GM21528 (cell line): ENCODE data around the gene AMH.

ENCODE experiments used
- ATAC-seq: cut with Tn5 transposase; IDR thresholded peaks from one replicate; pipeline ENCODE4 v1.9.1; 2021; ENCODE audit warnings: mild to moderate bottlenecking, moderate library complexity; ENCODE audit not compliant: unreplicated experiment, low FRiP score

AMH gene

DNA sequence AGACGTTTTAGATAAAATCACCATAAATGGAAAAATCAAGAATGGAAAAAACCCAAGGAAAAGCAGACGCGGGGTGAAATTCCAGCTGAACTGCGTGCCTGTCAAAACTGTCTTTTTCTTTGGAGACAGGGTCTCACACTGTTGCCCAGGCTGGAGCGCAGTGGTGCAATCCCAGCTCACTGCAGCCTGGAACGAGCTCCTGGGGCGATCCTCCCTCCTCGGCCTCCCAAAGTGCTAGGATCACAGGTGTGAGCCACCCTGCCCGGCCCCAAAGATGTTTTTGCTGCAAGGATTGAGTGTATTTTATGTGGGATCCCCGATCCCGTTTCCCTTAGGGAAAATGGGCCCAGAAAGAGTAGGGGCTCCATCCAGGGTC is 33.7 kb downstream of the AMH start:
- no peak for ATAC-seq

DNA sequence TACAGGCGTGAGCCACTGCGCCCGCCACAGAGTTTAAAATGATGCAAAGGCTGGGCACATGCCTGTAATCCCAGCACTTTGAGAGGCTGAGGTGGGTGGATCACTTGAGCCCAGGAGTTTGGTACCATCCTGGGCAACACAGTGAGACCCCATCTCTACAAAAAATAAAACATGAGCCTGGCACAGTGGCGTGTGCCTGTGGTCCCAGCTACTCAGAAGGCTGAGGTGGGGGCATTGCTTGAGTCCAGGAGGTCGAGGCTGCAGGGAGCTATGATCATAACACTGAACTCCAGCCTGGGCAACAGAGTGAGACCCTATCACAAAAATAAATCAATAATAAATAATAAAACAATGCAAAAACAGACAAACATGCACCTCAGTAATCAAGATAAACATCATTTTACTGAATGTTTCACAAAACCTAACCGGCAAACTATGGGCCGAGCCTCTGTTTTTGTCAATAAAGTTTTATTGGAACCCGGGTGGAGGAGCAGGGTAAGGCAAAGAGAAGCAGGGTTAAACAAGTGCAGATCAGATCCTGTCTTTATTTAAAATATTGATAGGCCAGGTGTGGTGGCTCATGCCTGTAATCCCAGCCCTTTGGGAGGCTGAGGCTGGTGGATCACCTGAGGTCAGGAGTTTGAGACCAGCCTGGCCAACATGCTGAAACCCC is 34.8 kb downstream of the AMH start:
- no peak for ATAC-seq

DNA sequence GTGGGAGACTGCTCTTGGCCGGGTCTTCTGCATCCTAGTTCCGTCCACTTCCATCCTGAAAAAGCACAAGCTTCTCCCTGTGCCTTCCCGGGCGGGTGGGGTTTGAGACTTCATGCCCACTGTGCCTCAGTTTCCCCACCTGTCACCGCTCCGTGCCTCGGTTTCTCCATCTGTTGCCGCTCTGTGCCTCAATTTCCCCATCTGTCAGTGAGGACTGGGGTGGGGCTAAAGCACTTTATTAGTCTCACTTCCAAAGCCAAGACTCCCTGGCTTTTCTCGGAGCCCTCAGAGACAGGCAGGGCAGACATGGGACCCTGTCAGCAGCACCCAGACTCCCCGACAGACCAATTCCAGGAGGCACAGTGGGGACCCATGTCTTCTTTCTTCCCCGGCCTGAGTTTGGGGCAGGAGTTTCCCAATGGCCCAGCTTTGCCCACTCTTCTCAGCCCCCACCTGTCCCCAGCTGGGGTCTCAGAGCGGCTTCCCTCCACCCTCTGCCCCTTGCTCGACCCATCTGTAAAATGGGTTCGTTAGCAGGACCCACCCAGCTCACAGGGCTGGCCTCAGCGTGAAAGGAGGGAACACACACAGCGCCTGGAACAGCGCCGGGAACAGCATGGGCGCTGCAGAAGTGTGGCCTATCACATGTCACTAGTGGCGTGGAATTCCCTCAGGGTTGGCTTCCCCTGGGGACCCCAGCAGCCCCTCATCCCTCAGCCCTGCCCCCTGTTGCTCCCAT is 37.4 kb downstream of the AMH start:
- ATAC-seq, result no peak

DNA sequence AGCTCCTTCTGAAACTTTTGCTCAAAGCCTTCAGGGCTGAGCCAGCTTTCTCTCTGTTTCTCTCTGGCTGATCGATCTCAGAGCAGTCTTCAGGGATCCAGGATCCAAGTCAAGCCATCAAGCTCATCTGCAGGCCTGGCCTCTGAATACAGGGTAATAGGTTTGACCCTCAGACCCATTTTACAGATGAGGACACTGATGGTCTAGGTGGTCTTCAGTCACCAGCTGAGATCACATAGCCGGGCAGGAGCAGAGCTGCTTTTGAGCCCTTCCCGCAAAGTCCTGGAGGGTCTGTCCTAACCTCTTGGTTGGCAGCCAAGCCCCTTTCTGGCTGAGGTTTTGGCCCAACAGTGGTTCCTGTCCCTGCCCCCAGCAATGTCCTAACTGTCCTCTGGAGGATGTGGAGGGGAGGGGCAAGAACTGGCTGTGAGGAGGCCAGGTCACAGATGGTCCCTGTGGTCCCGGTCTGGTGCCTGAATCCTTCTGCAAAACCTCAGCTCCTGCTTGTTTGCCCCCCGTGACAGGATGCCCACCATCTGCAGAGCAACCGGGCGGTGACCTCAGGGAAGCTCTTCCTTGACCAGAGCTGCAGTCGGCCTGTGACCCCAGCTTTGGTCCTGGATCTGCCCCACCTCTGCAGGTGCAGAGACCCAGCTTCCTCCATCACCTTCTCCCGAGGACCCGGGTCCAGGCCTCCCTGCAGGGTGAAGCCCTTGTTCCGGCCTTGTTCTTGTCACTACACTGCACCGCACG is 38.6 kb downstream of the AMH start:
- no peak for ATAC-seq

DNA sequence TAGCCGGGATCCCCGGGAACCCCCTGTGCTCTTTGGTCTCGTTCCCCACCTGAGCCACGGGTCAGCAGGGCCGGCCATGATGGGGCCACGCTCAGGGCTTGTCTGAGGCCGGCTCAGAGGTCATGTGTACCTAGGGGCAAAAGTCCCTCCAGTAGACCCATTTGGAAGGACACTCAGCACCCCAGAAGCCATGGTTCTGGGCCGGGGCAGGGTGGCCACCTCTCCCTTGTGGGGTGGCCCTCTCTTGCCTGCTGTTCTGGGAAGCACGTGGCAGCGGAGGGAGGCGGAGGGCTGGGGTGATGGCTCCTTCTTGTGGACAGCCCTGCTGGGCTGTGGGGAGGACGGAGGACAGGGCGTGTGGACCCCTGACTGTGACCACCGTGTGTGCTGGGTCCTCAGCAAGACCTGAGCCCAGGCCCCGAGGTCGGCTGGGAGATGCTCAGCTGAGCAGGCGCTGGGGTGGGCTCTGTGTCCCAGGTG is 39.3 kb downstream of the AMH start:
- no peak for ATAC-seq

DNA sequence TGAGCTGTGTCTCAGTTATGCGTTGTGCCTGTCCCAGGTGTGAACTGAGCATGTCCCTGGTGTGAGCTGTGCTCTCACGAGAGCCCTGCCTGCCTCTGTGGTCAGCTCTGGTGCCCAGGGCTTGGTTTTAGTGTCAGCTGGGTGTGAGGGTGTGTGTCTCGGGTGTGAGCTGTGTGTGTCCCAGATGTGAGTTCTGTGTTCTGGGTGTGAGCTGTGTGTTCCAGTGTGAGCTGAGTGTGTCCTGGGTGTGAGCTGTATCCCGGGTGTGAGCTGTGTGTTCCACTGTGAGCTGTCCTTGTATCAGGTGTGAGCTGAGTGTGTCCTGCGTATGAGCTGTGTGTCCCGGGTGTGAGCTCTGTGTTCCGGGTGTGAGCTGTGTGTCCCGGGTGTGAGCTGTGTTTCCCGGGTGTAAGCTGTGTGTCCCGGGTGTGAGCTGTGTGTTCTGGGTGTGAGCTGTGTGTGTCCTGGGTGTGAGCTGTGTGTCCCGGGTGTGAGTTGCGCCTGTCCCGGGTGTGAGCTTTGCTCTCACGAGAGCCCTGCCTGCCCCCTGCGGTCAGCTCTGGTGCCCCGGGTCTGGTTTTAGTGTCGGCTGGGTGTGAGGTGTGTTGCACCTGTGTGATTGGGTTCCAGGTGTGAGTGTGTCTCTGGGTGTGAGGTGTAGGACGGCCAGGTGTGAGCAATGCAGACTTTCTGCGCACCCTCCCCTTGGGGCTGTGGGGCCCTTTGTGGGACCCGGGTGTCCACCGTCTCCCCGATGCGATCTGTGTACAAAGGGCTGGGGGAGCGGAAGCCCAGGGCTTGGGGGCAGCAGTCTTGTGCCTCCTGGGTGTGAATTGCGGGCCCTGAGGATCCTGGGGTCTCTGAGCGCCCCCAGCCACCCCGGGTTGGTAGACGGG is 39.9 kb downstream of the AMH start:
- ATAC-seq, result no peak

DNA sequence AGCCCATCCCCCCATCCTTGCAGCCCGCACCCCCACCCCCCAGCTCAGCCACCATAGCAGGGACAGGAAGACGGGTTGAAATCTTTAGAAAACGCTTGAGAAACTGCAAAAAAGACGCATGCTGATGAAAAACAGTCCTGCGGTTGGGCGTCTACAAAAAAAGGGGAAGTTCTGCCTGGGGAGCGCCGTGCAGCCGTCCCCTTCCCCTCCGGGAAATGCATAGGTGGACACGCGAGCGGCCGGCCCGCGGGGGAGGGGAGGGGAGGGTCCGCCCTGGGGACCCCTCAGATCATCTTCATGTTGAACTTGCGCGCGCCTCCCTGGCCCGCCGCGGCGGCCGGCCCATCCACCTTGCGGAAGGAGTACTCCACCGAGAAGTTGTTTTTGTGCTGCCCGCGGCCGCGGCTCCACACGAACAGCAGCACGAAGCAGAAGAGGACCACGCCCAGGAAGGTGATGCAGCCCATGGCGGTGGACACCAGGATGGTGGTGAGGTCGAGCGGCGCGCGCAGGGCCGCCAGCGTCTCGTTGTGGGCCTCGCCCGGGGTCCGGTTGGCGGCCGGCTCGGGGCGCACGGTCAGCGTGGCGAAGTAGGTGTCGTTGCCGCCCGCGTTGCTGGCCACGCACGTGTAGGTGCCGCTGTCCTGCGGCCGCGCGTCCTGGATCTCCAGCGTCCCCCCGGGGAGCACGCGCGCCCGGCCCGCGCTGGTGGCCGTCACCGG is 40.8 kb downstream of the AMH start:
- no peak for ATAC-seq

DNA sequence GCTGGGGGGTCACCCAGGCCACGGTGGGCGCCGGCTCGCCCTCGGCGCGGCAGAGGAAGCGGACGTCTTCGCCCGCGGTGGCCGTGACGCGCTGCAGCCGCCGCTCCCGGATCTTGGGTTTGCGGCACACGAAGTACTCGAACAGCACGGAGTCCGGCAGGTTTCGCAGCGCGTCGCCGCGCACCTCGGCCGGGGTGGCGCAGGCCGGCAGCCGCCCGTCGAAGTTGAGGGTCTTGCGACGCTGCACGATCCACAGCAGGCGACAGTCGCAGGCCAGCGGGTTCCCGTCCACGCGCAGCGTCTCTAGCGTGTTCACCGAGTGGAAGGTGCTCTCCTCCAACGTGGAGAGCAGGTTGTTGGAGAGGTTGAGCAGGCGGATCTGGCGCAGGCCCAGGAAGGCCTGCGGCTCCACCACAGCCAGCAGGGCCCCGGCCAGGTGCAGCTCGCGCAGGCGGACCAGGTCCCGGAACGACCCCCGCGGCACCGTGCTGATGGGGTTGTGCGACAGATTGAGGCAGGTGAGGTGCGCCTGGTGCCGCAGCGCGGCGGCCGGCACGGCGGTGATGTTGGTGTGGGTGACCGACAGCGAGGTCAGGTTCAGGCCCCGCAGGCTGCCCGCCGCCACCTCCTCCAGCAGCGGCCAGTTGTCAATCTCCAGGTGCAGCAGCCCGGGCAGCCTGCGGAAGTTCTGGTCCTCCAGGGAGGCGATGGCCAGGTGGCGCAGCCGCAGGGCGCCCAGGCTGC is 41.5 kb downstream of the AMH start:
- no peak for ATAC-seq

DNA sequence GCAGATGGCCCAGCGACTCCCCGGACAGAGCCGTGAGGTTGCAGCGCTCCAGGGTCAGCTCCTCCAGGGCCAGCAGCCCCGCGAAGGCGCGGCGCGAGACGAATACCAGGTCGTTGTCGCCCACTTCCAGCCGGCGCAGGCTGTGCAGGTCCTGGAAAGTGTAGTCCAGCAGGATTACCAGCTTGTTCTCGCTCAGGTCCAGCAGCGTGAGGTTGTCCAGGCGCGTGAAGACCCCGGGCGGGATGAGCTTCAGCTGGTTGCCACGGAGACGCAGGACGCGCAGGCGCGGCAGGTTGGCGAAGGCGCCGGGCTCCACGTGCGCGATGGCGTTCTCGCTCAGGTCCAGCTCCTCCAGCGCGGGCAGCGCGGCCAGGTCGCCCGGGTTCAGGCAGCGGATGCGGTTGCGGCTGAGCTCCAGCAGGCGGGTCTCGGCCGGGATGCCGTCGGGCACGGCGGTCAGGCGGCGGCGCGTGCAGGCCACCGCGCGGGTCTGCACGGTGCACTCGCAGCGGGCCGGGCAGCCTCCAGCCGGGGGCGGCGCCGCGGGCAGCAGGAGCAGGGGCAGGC is 42.1 kb downstream of the AMH start:
- ATAC-seq, result no peak

DNA sequence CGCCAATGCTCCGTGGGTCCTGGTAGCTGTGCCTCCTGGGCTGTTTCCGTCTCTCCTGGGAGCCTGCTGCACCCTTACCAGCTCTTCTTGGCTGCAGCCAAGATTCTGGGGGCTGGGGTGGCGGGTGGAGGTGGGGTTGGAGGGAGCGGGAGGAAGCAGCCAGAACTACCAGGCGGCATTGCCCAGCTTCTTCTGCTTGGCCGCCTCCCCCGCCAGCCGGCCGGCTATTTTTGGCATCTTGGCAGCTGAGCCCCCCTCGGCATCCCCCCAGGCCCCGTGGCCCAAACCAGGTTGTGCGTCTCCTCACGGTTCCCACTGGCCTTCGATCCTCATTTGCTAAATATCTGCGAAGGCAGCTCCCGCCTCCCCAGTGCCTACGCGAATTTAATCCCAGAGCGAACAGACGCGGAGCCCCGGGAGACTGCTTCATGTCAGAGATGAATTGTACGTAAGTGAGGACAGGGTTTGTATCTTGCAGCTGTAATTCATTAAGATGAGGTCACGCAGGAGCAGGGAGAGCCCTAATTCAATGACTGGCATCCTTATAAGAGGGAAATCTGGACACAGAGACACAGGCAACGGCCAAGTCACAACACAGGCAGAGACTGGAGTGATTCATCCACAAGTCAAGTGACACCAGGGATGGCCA is 45.7 kb downstream of the AMH start:
- ATAC-seq, result no peak

DNA sequence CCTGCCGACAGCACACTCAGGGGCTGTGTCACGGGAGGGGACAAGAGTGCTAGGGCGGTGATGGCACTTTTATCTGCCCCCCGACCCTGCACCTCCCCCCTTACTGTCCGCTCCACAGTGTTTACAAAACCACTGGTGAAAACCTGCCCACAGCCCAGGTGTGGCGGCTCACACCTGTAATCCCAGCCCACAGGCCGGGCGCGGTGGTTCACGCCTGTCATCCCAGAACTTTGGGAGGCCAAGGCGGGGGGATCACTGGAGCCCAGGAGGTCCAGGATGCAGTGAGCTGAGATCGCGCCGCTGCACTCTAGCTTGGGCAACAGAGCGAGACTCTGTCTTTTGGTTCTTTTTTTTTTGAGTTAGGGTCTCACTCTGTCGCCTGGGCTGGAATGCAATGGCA is 47.0 kb downstream of the AMH start:
- no peak for ATAC-seq

DNA sequence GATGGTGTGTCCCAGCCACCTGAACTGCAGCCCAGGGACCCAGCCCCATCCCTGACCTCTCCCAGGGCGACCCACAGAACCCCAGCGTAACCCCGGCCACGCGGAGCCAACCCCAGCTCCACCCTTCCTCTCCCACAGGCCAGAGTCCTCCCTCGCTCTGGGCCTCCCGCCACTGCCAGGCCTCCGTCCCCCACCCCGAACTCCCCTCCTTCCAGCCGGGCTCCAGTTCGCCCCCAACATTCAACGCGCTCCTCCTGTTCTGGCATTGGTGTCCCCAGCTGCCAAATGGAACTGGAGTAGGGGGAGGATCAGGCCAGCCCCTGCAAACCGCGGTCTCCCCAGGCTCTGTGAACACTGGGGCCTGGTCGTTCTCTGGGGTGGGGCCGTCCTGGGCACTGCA is 51.4 kb downstream of the AMH start:
- no peak for ATAC-seq
